Measurements from ENCODE around the gene ANKDD1B.

The ANKDD1B gene

DNA sequence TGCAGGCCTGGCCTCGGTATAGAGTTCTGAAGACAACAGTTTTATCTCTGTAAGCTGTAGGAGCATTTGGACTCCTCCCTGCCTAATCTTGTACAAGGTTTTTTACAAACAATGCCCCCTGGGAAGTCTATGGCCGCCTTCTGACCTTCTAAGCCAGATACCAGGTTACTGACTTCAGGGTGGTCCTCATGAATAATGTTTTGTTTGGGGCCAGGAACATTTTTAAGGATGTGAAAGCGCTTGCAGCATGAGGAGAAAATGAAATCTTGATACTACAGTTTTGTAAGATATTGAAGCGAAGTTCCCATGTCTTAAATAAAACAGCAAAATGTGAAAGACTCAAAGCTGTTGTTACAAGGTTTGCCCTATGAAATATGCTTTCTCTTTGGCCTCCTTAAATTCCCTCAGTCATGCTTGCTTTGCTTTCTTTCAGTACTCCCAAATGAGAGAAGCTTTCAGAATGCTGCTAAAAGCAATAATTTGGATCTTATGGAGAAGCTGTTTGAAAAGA is 5.2 kb downstream of the ANKDD1B start:
- DNase-seq (ENCODE audit: low read depth), result no peak

DNA sequence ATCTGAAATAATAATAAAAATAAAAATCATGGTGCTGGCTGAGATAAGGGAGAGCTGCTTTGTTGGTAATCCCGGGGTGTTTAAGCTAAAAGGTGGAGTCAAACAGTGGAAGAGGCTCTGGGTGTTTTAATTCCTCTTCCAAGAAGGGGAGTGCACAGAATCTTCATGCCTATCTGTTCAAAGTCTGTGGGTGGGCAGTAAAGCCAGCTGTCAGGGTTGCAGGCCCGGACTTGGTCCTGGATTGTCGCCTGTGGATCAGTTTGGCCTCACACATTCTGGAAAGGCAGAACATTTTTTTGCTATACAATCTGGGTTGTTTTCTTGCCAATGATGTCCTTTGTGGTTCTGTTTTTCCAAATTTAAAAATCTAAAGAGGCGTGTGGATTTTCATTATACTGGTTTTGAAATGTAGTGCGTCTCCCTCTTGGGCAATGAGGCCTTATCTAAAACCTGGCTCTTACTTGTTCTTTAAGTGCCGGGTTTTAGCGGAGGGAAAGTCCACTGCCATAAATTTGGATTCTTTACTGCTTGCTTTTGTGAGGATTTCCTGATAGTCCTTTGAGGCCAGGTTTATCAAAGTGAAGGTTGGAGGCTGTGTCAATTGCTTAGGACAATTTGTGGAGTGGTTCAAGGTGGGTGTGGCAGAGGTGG is 5.8 kb downstream of the ANKDD1B start:
- no peak for DNase-seq (ENCODE audit: low read depth)

DNA sequence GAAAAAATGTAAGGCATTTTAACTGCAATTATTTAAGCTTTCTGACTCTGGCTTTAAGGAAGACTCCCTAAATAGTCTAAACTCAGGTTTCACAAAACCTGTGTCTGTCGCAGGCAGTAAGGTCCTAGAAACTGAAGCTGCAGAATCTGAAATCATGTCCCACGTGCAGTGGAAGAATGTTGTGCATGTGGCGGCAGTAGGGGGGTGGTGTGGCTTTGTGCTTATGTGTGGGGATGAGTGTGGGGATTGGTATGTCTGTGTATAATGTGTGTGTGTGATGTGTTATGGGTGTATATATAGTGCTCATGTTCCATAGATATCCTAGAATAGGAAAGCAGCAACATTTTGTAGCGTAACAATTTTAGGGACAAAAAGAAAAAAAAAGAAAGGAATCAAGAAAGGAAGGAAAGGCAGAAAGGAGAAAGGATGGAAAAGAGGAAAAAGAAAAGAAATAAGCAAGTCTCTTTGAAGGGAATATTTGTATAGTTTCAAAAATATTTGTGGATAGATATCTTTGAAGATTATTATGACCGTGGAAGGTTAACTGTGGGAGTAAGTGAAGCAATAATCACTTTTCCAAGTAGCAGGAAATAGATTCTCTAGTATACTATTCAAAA is 6.6 kb downstream of the ANKDD1B start:
- DNase-seq (ENCODE audit: low read depth), result peak; percentile 66

DNA sequence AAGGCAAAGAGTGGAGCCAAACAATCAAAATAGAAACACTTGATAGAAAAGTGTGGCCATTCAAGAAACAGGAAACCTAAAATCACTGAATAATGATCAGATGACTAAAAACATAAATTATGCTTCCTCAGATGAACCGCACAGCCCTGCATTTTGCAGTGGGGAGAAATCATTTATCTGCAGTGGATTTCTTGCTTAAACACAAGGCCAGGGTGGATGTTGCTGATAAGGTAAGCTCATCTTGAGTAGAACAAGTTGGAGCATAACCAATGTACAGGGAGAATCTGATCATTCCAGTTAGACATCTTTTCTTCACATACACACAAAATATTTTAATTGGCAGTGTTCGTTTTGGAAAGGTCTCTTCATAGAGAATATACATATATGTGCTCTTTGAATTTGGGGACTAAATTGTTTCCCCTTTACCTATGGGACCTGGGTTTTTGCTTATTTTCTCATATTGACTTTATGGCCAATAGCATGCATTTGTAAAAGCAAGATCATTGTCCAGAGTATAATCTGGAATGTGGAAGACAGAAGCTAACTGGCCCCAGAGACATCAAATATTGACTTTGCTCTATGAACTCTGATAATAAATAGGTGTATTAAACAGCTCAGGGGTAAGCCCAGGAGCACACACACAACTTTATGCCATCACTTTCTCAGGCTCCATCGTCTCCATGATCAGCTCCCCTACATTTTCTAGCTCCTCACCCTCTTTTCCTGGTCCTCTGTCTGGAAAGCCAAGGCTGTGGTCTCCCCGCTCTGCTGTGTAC is 9.1 kb downstream of the ANKDD1B start:
- no peak for DNase-seq (ENCODE audit: low read depth)

DNA sequence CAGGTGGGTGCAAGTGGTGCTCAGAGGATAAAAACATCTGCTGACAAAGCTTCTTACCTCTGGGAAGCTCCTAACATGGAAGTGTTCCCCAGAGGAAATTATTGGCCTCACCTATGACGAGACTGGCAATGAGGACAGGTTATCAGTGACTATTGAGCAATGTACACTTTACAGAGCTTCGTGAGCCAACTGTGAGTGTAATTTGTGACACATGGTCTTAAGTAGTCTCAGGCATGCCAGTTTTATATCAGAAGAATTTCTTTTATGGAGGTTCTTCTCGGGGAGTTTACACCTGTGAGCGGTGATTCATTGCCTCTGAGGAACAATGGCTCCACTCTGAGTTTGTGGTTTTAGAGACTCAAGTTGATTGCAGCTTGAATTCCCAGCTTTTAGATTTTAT is 11.3 kb downstream of the ANKDD1B start:
- peak; percentile 53 for DNase-seq (ENCODE audit: low read depth)

DNA sequence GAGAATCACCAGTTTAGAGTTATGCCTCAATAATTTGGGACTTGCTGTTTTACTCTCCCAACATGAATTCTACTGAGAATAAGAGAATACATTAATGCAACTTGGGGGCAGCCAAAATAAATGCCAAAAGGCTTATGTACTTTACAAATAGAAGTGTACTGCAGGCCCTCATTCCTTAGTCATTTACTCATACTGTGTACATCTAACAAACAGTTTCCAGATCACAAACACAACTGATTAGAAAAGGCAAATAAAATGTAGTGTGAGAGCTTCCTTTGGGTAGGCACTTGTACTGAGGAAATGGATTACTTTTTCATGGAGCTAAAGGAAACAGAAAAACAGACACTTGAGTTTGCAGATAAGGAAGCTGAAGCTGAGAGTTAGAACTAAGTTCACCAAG is 12.6 kb downstream of the ANKDD1B start:
- DNase-seq (ENCODE audit: low read depth), result no peak

DNA sequence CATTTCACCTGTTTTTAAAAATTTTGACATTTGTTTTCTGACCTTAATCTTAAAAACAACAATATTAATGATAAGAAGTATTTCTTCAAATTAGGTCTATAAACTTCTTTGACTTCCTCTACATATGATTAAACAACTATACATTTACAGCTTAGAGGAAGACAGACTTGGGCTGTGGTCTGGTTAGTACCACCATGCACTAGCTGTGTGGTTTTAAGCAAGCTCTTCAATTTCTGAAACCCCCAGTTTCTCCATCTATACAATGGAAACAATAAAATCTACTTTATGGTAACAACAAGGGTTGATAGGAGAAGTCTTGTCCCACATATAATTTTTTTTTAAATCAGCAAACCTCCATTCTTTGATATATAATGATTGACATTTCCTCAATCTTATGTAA is 15.7 kb downstream of the ANKDD1B start:
- DNase-seq (ENCODE audit: low read depth), result no peak

DNA sequence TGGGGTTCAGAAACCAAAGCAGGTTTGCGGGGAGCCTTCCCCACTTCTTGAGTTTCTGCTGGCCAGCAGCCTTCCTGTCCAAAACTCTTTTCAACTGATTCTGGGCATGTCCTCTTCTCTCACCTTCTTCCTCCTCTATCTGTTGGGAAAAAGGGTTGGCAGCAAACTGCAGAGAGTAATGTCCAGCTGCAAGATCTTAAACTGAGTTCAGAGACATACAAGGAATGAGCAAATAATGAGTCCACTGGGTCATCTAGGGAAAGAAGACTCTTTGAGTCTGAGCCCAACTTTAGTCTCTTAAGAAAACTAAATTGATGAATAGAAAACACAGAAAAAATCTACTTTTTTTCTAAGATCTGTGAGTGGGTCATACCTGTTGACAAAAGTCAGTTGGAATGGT is 16.5 kb downstream of the ANKDD1B start:
- no peak for DNase-seq (ENCODE audit: low read depth)

DNA sequence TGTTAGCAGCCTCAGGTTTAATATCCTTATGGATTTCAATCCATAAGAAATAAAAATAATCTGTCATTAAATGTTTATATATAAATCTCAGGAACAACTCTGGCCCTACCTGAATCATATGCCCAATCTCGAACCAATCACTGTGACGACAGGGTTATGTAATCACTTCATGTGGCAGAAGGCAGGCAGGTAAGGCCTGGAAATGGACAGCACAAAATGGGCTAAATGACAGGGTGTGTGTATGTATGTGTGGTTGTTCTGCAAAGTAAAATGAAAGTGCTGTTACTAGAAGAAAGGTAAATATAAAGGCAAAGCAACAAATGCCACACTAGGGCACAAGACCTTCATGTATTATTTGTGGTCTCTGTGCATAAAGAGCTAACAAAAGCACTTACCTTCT is 19.6 kb downstream of the ANKDD1B start:
- DNase-seq (ENCODE audit: low read depth), result no peak

DNA sequence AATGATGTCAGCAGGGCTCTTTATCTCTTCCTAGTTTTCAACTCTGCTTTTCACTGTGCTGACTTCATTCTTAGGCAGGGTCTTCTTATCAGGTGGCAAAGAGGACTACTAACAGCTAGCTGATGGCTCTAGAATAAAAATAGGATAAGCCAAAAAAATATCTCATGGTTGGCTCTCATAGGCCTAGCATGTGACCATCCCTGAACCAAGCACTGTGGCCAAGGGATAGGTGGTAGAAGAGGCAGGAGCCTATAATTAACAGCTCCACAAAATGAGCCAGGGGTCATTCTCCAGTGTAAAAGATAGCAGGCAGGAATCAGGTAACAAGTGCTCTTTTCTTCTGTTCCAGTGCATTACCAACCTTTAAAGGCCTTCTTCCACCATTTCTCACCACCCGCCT is 21.1 kb downstream of the ANKDD1B start:
- no peak for DNase-seq (ENCODE audit: low read depth)

DNA sequence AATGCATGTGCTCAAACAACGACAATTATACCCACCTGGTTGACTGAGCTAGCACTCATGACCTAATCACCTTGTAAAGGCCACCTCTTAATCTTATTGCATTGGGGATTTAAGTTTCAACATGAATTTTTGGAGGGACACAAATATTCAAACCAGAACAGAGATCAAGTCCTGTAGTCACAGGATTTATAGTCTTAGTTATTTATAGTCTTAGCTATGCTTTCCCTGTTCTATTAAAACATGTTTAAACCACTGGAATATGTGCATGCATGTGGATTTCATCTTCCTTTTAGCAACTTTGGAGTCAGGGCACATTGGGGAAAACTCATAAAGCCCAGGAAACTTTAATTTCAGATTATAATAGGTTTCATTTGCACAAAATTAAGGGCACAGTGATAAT is 26.7 kb downstream of the ANKDD1B start:
- no peak for DNase-seq (ENCODE audit: low read depth)

DNA sequence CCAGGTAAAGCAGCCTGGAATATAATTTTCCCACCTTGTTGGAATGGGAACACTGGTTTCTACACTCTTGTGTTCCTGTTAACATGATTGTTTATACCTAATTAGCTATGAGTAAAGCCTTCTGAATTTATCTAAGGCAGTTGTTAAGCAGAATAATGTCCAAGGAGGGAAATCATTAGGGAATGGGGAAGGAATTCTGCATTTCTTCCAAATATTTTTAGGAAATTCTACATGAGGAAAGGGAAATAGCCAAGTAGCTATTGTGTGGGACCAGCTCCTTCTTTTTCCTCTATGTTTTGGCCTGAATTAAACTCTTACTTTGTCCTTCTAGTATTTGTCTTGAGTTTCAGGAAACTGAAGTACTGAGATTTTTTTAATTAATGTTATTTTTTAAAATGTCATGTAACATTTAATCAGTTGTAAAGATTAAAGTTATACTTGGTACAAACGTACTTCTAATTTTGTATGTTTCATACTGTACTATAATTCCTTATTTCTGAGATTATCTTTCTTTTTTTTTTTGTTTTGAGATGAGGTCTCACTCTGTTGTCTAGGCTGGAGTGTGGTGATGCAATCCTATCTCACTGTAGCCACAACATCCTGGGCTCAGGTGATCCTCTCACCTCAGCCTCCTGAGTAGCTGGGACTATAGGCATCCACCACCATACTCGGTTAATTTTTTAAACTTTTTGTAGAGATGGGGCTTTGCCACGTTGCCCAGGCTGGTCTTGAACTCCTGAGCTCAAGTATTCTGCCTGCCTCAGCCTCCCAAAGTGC is 28.5 kb downstream of the ANKDD1B start:
- peak; percentile 8 for DNase-seq (ENCODE audit: low read depth)

DNA sequence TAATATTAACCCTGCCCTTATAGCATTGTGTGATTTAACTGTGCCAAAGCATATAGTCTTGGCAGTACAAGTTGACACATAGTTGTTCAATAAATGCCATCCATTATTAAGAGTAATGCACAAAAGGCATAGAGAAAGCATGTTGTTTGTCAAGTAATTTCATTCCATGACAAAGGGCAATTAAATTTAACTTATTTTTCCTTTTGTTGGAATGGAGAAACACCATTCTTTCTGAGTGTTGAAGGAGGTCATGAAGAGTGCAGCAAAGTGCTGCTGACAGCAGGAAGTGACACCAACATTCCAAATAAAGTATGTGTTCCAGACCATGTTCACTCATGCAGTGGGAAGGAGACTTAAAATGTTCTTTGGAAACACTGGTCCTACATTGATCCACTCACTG is 29.1 kb downstream of the ANKDD1B start:
- DNase-seq (ENCODE audit: low read depth), result peak; percentile 89

DNA sequence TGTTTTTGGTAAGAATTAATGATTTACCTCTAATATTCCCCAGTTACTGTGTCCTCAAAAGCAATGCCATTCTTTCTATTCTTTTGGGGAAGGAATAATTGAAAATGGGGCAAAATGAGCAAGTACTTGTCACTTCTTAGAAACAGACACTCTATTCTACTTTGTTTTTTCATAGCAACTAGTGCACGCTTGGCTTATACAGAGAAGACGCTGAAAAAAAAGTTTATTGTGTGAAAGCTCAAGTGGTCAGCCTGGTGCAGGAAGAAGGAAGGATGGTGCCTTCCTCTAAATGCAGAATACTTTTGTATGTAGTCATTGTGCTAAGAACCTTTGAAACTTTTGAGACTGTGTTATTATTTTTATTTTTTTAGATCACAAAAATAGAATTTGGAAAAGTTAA is 29.6 kb downstream of the ANKDD1B start:
- peak; percentile 42 for DNase-seq (ENCODE audit: low read depth)

DNA sequence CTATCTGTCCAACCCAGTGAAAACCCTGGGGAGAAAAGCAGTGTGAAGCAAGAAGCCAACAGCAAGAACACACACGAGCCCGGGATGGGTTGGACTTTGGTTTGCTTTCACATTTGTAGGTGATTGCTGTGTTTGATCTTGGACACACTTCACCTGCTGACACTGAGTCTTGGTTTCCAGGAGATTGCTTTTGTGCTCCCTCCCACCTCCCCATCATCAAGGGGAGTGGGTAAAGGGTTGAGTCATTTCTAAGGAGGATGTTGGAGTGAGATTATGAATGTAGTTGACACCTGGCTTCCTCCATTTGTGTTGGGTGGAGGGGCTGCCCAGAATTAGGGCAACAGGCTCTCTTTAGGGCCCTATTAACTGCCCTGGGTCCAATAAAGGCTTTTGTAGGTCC is 37.5 kb downstream of the ANKDD1B start:
- DNase-seq (ENCODE audit: low read depth), result no peak

DNA sequence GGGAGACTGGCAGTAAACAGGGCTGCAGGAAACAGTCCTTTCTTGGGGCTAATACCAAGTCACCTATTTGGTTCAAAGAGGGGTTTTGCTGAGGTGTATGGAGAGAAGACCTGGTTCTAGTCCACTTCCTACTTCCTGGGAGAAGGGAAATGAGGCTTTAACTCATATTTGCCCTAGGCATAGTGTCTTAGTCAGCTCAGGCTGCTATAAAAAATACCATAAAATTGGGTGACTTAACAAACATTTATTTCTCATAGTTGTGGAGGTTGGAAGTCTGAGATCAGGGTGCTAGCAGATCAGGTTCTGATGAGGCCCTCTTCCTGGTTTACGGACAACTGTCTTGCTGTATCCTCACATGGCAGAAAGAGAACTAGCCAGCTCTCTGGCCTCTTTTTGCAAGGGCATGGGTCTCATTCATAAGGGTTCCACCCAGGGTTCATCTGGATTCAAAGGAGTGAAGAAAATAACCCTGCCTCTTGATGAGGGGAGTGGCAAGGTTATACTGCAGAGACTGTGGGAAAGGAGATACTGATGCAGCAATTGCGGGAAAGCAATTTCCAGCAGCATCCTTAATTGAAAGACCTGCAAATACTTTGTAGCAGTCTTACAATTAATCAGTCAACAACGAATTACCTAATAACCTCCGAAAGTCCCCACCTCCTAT is 40.5 kb downstream of the ANKDD1B start:
- DNase-seq (ENCODE audit: low read depth), result peak; percentile 65

DNA sequence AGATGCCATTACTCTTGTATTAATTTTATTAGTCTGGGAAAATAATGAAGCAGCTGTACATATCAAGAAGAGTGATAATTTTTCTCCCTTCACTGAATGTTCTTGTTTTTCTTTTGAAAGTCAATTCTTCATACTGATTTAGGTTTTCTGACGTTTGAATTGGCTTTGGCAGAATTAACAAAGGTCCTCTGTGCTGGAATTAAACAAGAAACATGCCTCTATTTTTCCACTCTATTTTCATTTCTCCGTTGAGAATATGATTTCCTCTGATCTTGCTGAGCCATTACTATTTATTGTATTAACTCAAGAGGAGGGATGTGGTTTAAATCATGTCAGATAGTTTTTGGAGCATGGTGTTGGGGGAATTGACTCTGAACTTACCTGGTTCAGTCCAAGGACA is 42.3 kb downstream of the ANKDD1B start:
- DNase-seq (ENCODE audit: low read depth), result no peak

DNA sequence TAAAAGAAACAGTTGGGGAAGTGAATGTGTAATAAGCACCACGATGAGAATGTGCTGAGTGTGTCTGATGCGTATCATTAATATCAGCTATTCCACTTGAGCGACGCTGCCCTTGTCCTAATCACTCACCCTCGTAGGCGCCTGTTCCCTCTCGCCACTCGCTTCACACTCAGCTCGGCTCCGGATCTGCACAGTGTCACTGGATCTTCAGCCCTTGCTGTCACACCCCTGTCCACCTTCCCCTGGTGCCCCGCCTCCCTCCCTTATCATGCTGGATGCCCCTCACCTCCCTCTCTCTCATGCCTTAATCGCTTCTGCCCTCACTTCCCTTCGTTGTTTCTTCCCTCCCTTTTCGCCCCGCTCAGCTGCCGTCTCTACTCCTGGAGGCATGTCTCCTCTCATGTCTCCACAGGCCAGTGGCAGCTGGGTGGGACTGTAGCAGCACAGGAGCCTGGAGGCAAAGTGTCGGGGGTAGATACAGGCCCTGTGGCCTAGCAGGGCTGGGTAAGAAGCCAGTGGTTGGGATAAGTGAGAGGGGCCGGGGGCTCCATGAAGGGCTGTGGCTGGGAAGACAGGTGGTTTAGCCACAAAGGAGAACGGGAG is 43.5 kb downstream of the ANKDD1B start:
- DNase-seq (ENCODE audit: low read depth), result no peak

DNA sequence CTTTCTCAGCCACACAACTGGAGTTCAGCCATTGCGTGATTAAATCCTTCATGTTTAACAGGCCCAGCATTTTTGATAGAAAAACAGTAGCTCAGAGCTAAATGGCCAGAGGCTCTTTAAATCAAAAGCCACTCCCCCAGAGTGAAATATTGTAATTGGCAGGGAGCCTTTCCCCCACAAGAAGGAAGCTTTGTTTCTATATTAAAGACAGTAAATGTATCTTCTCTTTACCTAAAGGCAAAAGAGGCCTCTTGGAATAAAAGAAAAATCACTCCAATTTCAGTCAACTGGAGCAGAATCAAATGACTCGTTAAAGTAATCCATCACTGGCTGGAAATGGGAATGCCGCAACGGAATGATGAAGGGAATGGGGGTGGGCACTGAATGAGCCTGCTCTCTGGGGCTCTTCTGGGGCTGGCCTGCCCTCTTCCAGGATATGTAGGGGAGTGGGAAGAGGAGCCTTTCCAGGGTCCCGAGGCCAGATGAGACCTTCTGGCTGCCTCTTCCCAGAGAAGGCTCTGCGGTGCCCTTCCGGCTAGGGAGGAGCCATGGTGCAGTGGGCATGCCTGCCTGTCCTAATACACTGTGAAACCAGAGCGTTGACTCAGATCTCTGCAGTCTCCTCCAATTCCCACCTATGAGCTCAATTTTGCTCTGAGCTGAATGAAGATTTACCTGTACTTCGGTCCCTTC is 45.2 kb downstream of the ANKDD1B start:
- no peak for DNase-seq (ENCODE audit: low read depth)

DNA sequence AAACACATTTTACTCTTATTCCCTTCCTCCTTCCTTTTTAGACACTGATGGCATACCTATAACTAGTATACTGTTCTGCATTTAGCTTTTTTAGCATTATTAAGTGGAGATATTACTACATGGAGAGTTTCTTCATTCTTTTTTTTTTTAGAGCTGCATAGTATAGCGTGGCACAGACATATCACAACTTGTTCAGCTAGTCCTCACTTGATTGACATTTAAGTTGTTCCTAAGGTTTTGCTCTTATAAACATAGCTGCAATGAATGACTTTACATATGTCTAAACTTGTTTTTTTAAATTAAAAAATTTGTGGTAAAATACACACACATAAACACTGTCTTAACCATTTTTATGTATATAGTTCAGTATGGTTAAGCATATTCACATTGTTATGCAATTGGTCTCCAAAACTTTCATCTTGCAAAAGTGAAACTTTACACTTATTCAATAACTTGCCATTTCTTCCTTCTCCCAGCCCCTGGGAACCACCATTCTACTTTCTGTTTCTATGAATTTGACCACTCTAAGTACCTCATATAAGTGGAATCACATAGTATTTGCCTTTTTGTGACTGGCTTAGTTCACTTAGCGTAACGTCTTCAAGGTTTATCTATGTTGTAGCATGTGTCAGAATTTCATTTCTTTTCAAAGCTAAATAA is 48.7 kb downstream of the ANKDD1B start:
- no peak for DNase-seq (ENCODE audit: low read depth)
